Uterus (tissue), 2 donors: ENCODE data around the gene AKAP12.

Experiments
- POLR2A ChIP-seq, 2 donors: fragments of 450-650 bp; IDR thresholded peaks; one replicate each; pipeline ENCODE4 v1.6.1; 2016; ENCODE audit warnings: antibody characterized with exemption in 2 of 2, mild to moderate bottlenecking in 1 of 2, moderate library complexity in 1 of 2
- TF ChIP-seq, protein P1 (sequence below), 4 experiments: fragments of 200-600 bp in 2 of 4; fragments of 450-650 bp in 2 of 4; sonication (generic) in 2 of 4; IDR thresholded peaks; one replicate each; pipeline ENCODE4 v1.5.1; 2016 to 2019; ENCODE audit warnings: antibody characterized with exemption in 4 of 4, mild to moderate bottlenecking in 2 of 4, moderate library complexity in 1 of 4

DNA sequence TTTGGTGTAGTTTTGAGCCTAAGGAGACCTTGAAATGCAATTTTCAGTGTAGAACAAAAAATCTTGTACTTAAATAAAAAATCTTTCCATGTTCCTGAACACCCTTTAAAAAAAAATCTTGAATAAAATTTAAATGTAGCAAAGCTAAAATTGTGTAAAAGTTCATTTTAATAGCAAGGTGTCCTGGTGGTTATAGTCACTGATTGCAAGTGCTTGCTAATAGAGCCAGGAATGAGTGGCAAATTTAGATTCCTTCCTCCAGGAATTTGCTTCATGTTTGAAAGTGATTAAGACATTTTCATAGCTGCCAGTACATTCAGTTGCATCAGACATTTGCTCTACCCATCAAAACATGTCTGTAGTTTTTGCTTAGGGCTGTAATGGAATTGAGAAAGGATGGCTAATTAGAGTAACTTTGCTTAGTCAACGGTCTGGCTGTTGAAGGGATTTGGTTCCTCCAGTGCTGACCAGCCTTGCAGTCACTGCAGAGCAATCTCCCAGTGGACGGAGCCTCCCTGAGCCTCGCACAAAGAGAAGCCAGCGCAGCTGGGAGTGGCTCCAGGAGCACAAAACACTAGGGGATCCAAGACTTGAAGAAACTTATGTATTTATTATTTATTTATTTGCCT, 36.5 kb downstream of the AKAP12 start:
- TF ChIP-seq, protein P1, sequence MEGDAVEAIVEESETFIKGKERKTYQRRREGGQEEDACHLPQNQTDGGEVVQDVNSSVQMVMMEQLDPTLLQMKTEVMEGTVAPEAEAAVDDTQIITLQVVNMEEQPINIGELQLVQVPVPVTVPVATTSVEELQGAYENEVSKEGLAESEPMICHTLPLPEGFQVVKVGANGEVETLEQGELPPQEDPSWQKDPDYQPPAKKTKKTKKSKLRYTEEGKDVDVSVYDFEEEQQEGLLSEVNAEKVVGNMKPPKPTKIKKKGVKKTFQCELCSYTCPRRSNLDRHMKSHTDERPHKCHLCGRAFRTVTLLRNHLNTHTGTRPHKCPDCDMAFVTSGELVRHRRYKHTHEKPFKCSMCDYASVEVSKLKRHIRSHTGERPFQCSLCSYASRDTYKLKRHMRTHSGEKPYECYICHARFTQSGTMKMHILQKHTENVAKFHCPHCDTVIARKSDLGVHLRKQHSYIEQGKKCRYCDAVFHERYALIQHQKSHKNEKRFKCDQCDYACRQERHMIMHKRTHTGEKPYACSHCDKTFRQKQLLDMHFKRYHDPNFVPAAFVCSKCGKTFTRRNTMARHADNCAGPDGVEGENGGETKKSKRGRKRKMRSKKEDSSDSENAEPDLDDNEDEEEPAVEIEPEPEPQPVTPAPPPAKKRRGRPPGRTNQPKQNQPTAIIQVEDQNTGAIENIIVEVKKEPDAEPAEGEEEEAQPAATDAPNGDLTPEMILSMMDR (IDR thresholded peaks at IDR 0.05): no peak
- TF ChIP-seq POLR2A (IDR thresholded peaks at IDR 0.05): no peak
